ENCODE measurements around the gene RNPEP. TPM values are rescaled to one million over a fixed set of nuclear protein-coding genes. Genes with fewer than 3 reads are reported as not detected.
A peak's percentile ranks its signal among the peaks of the same experiment; 100 is the strongest.

Gene RNPEP
- total and polyA plus RNA-seq, 2 of the 13 experiments (the other 11 are each of a cell fraction or from before 2014, with no cell fraction given) = 20.6 to 38.4 TPM

DNA sequence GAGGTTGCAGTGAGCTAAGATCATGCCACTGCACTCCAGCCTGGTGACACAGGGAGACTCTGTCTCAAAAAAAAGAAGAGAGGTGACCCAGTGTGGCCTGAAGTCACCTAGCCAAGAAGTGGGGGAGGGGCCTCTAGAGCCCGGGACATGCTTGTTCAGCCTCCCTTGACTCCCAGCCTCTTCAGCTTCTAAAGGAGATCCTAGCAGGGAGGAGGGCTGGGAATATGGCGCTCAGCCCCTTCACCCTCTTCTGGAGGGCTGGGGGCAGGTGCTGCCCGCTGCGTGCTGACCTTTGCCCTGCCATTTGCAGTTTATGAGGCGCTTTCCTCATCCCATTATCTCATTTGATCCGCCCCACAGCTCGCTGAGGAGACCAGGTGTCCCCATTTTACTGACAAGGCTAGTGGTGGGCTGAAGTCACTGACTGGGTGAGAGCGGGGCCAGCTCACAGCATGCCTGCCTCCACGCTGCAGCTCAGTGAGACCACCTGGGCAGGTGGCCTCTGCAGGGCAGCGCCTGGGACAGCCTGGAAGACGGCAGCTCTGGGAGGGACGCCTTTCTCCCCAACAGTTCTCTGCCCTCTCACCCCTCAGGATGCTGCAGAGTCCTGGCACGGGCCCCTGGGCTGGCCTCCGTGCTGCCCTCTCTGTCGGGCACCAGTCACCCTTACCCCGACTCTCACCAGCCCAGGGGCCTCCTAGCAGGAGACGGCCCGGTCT, 35.5 kb downstream of the RNPEP start:
- peak overlapping the region; percentile 38 to 74 (median 51); a peak in 5 of 6 replicates for H3K4me3 ChIP-seq (replicated peaks in 1 of 3; ENCODE audit: insufficient read depth in 1 of 3, low read depth in 2 of 3, low read length in 3 of 3)
- no TSS peak for BruUV-seq (replicated peaks)
- DNase-seq (ENCODE audit: low spot score) (no peak), ATAC-seq (peak; percentile 64), FAIRE-seq (no peak)
- no peaks in the 10 kb centered on the region for H3K27me3 ChIP-seq (ENCODE audit: control insufficient read depth in 1 of 2, insufficient read depth in 2 of 2, low read length in 2 of 2)
- ChIA-PET CTCF (ENCODE audit: low intra/inter-chr PET ratio, low total read pairs) (no interaction called here), POLR2A (interaction anchor here (1.0 to 4.1 kb wide), 8 partner anchors 8 to 68 kb away, joined by 3 to 21 read pairs (median 5); partner anchors contain the start of genes ELF3 and RNPEP)
- peaks cover 33% of the 10 kb centered on the region; the same call in 1 of the 2 replicates for H4K20me1 ChIP-seq (ENCODE audit: insufficient read depth, low read length)
- 0% methylated on average over 6 of the region's 18 CpGs for WGBS (ENCODE audit: low lambda C conversion rate)
- peaks cover 5% of the 10 kb centered on the region for H3K79me2 ChIP-seq (ENCODE audit: insufficient read depth, low read length)
- H3K9ac ChIP-seq (ENCODE audit: insufficient read depth, low read depth, low read length) = peak overlapping the region; percentile 45; the same call in 1 of the 2 replicates
- H3K4me2 ChIP-seq (ENCODE audit: low read depth, low read length) = peak overlapping the region; percentile 94
- H3K36me3 ChIP-seq (replicated peaks in 1 of 2; ENCODE audit: control insufficient read depth in 1 of 2, insufficient read depth in 2 of 2, low read length in 2 of 2) = peaks cover 13 to 29% of the 10 kb centered on the region in 2 experiments
- H3K4me1 ChIP-seq (ENCODE audit: insufficient read depth, low read length) = peaks cover 70% of the 10 kb centered on the region
- no peaks in the 10 kb centered on the region for H3K9me3 ChIP-seq (ENCODE audit: low read length)
- intact Hi-C loops (cut with micrococcal nuclease; ENCODE audit: unreplicated experiment) (no loop called here), in situ Hi-C loops (cut with HindIII; ENCODE audit: extremely low pct_ligation_motif_present, low pct_unique_long_range_greater_than_20kb) (no loop called here)
- H3K27ac ChIP-seq (ENCODE audit: extremely low read length, insufficient read depth, low read length) = no peak overlapping the region
- H2AFZ ChIP-seq (ENCODE audit: low read length) = no peak overlapping the region
- TF ChIP-seq ZNF83 (CRISPR knock-in tag; IDR thresholded peaks at IDR 0.05; ENCODE audit: borderline replicate concordance) (no peak), REL (CRISPR knock-in tag; conservative IDR thresholded peaks at IDR 0.05) (no peak), HMG20B (CRISPR knock-in tag; conservative IDR thresholded peaks at IDR 0.05) (no peak), ZNF572 (CRISPR knock-in tag; IDR thresholded peaks at IDR 0.05) (0 out of 2 replicates have a peak, but pooled peaks have one; percentile 40), ZBTB33 (CRISPR knock-in tag; IDR thresholded peaks at IDR 0.05) (peak; percentile 41; the same call in 1 of the 2 replicates), KLF6 (CRISPR knock-in tag; IDR thresholded peaks at IDR 0.05) (no peak), ZKSCAN1 (IDR thresholded peaks at IDR 0.05; ENCODE audit: low read length) (no peak), LCORL (IDR thresholded peaks at IDR 0.05) (no peak), LCORL (CRISPR knock-in tag; IDR thresholded peaks at IDR 0.05) (no peak), PHB2 (IDR thresholded peaks at IDR 0.05; ENCODE audit: partially characterized antibody) (no peak), ZNF629 (CRISPR knock-in tag; conservative IDR thresholded peaks at IDR 0.05) (peak; percentile 36; the same call in 1 of the 2 replicates), ZNF224 (CRISPR knock-in tag; IDR thresholded peaks at IDR 0.05) (no peak), ZNF510 (CRISPR knock-in tag; IDR thresholded peaks at IDR 0.05; ENCODE audit: low read depth) (no peak), RFX5 (IDR thresholded peaks at IDR 0.05; ENCODE audit: low read depth, low read length) (no peak), ATAD3A (CRISPR knock-in tag; IDR thresholded peaks at IDR 0.05) (no peak)
- TF ChIP-seq, protein P1, sequence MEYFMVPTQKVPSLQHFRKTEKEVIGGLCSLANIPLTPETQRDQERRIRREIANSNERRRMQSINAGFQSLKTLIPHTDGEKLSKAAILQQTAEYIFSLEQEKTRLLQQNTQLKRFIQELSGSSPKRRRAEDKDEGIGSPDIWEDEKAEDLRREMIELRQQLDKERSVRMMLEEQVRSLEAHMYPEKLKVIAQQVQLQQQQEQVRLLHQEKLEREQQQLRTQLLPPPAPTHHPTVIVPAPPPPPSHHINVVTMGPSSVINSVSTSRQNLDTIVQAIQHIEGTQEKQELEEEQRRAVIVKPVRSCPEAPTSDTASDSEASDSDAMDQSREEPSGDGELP (IDR thresholded peaks at IDR 0.05; ENCODE audit: borderline replicate concordance, low read depth) = no peak
- TF ChIP-seq, protein P2, sequence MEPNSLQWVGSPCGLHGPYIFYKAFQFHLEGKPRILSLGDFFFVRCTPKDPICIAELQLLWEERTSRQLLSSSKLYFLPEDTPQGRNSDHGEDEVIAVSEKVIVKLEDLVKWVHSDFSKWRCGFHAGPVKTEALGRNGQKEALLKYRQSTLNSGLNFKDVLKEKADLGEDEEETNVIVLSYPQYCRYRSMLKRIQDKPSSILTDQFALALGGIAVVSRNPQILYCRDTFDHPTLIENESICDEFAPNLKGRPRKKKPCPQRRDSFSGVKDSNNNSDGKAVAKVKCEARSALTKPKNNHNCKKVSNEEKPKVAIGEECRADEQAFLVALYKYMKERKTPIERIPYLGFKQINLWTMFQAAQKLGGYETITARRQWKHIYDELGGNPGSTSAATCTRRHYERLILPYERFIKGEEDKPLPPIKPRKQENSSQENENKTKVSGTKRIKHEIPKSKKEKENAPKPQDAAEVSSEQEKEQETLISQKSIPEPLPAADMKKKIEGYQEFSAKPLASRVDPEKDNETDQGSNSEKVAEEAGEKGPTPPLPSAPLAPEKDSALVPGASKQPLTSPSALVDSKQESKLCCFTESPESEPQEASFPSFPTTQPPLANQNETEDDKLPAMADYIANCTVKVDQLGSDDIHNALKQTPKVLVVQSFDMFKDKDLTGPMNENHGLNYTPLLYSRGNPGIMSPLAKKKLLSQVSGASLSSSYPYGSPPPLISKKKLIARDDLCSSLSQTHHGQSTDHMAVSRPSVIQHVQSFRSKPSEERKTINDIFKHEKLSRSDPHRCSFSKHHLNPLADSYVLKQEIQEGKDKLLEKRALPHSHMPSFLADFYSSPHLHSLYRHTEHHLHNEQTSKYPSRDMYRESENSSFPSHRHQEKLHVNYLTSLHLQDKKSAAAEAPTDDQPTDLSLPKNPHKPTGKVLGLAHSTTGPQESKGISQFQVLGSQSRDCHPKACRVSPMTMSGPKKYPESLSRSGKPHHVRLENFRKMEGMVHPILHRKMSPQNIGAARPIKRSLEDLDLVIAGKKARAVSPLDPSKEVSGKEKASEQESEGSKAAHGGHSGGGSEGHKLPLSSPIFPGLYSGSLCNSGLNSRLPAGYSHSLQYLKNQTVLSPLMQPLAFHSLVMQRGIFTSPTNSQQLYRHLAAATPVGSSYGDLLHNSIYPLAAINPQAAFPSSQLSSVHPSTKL (CRISPR knock-in tag; IDR thresholded peaks at IDR 0.05) = no peak
- TF ChIP-seq, protein P3, sequence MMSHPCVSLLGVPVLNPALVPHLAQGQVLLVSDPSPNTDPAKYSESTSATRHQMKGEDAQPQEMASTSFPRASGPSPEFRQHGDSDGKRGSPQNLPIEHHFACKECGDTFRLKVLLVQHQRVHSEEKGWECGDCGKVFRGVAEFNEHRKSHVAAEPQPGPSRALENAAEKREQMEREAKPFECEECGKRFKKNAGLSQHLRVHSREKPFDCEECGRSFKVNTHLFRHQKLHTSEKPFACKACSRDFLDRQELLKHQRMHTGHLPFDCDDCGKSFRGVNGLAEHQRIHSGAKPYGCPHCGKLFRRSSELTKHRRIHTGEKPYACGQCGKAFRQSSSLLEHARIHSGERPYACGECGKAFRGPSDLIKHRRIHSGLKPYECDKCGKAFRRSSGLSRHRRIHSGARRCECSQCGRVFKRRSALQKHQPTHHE (CRISPR knock-in tag; IDR thresholded peaks at IDR 0.05; ENCODE audit: borderline replicate concordance) = no peak

Data from HepG2 (cell line).